Ovary (tissue), 9 donors: ENCODE measurements around the gene UNC13C. TPM values are rescaled to one million over a fixed set of nuclear protein-coding genes. Genes with fewer than 3 reads are reported as not detected.

Experiments
- DNase-seq, 5 donors: peaks; one replicate each; pipeline ENCODE4 v3.0.0-alpha.2; 2019 to 2020
- H3K27ac ChIP-seq, 2 donors: fragments of 200-600 bp; one replicate each; pipeline versions ENCODE4 v1.5.1 to v1.8.0; 2019 to 2022
- H3K27me3 ChIP-seq: fragments of 200-600 bp; one replicate; pipeline ENCODE4 v1.8.0; 2022
- H3K36me3 ChIP-seq: fragments of 200-600 bp; sonication (generic); one replicate; pipeline ENCODE4 v1.5.1; 2019
- H3K4me1 ChIP-seq: one replicate; pipeline ENCODE4 v1.8.1; 2013; ENCODE audit warnings: mild to moderate bottlenecking, moderate library complexity; ENCODE audit not compliant: insufficient read depth
- H3K4me3 ChIP-seq: fragments of 200-600 bp; sonication (generic); one replicate; pipeline ENCODE4 v1.5.1; 2017
- H3K9me3 ChIP-seq, 2 donors: fragments of 200-600 bp in 1 of 2; sonication (generic) in 1 of 2; one replicate each; pipeline versions ENCODE4 v1.5.1 to v1.8.1; 2013 to 2019; ENCODE audit warnings: mild to moderate bottlenecking in 1 of 2, moderate library complexity in 1 of 2
- EP300 ChIP-seq: sonication (generic); formaldehyde crosslinking; IDR thresholded peaks from one replicate; pipeline ENCODE4 v1.6.1; 2017; ENCODE audit warnings: antibody characterized with exemption
- POLR2A ChIP-seq: fragments of 450-650 bp; IDR thresholded peaks from one replicate; pipeline ENCODE4 v1.6.1; 2017; ENCODE audit warnings: antibody characterized with exemption, mild to moderate bottlenecking, moderate library complexity
- WGBS, 3 donors: extraction: QIAGEN DNeasy Blood & Tissue Kit in 1 of 3; methylation state at CpG; one replicate each; pipeline versions ENCODE4 v1.1.5 to v1.1.7; 2013 to 2017; 5-methylcytosine and 5-hydroxymethylcytosine counted together
- intact Hi-C, 4 donors: fragments of 100-400 bp; cut with DNase I; formaldehyde crosslinking; loops; one replicate each; pipeline versions ENCODE4 v1.11.0 to v1.15.1; 2022 to 2023
- polyA plus RNA-seq, 2 donors: library from polyadenylated mRNA; stranded (reverse); fragments of 200-250 nt in 1 of 2; fragments of 350-450 nt in 1 of 2; fragmentation: Illumina TruSeq in 1 of 2; extraction: RNeasy Lipid Tissue Mini Kit (QIAGEN cat#74804) in 1 of 2; gene quantifications; one replicate each; pipeline ENCODE4 v1.2.3, GENCODE V29; 2013 to 2014
- total RNA-seq, 7 donors: library from RNA; depleted of rRNA in 2 of 7; stranded (reverse); fragments of >200 nt in 2 of 7; fragmentation: NEBNext Ultra II Directional in 3 of 7; extraction: Animal tissue kit (Norgen Biotek cat#: 25700) in 3 of 7; gene quantifications; one replicate each; pipeline versions ENCODE4 v1.1.0 to v1.2.4, GENCODE V29; 2016 to 2023
- TF ChIP-seq, protein P1 (sequence below), 3 donors: fragments of 450-650 bp in 2 of 3; fragments of 200-600 bp in 1 of 3; IDR thresholded peaks; one replicate each; pipeline versions ENCODE4 v1.5.1 to v1.8.0; 2016 to 2022; ENCODE audit warnings: antibody characterized with exemption in 3 of 3, mild to moderate bottlenecking in 1 of 3
- donor health status: DM: no; HTN: no; CAD: no; lungs with moderate emphysema.
- donor health status: DM: no; HTN: no; CAD: no.
- donor health status: Bipolar disorder and iron deficiency.
- donor health status: DM: yes; HTN: yes; CAD: no.
- donor health status: DM: no; HTN: no; CAD: no.
- donor health status: DM: yes; HTN: yes; CAD: no.

UNC13C gene
- total and polyA plus RNA-seq, 9 donors, result 0.05 to 2.1 (median 1.3) TPM

DNA sequence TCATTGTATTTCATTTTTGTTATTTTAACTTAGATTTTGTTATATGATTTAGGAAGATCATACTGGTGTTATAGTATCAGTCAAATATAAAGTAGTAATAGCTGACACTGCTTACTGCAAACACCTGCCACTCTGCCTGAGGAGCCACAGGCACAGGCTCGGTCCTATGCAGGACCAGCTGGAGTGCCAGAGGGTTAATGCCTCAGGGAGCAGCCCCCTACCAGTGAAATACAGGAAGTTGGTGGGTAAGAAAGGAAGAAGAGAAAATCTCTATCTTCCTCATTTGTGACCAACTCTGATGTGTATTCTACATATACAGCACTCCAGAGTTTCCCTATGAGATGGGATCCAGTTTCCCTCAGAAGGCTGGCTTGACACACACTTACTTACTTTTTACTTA lies 593.3 kb downstream of the UNC13C start:
- H3K9me3 ChIP-seq, result no peaks in the 10 kb centered on the region
- H3K27me3 ChIP-seq, result no peaks in the 10 kb centered on the region
- H3K36me3 ChIP-seq, result no peaks in the 10 kb centered on the region
- no peak for TF ChIP-seq EP300
- TF ChIP-seq, protein P1, sequence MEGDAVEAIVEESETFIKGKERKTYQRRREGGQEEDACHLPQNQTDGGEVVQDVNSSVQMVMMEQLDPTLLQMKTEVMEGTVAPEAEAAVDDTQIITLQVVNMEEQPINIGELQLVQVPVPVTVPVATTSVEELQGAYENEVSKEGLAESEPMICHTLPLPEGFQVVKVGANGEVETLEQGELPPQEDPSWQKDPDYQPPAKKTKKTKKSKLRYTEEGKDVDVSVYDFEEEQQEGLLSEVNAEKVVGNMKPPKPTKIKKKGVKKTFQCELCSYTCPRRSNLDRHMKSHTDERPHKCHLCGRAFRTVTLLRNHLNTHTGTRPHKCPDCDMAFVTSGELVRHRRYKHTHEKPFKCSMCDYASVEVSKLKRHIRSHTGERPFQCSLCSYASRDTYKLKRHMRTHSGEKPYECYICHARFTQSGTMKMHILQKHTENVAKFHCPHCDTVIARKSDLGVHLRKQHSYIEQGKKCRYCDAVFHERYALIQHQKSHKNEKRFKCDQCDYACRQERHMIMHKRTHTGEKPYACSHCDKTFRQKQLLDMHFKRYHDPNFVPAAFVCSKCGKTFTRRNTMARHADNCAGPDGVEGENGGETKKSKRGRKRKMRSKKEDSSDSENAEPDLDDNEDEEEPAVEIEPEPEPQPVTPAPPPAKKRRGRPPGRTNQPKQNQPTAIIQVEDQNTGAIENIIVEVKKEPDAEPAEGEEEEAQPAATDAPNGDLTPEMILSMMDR (IDR thresholded peaks at IDR 0.05), result no peak
- TF ChIP-seq POLR2A, result no peak
- H3K4me3 ChIP-seq, result no peak overlapping the region
- WGBS, 3 donors, result 84 to 89% (median 85%) methylated on average over 1 of the region's 1 CpG
- no peak for DNase-seq
- intact Hi-C loops, result no loop called here
- no peaks in the 10 kb centered on the region for H3K4me1 ChIP-seq
- no peak overlapping the region for H3K27ac ChIP-seq

DNA sequence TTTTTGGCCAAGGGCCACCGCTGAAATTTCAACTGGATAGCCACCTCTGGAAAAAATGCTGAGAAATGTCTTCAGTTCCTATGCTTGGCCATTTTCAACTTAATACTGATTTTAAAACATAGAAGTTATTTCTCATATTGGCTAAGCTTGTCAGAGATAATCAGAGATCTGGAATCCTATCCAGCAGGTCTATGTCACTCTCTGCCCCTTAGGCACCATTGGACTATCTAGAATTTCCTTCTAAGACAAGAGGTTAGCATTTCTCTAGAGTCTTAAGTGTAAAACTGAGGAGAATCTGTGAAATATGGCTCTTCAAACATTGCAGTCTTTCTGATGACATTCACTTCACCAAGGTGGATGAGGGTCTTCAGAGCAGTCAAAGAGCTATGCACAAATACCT lies 597.3 kb downstream of the UNC13C start:
- TF ChIP-seq, protein P1 (IDR thresholded peaks at IDR 0.05), result no peak
- no peaks in the 10 kb centered on the region for H3K4me1 ChIP-seq
- no peak overlapping the region for H3K4me3 ChIP-seq
- DNase-seq, result no peak
- no peaks in the 10 kb centered on the region for H3K27me3 ChIP-seq
- no peaks in the 10 kb centered on the region for H3K9me3 ChIP-seq
- no peaks in the 10 kb centered on the region for H3K36me3 ChIP-seq
- WGBS, 3 donors, result 44 to 89% (median 88%) methylated on average over 1 of the region's 1 CpG
- H3K27ac ChIP-seq, result no peak overlapping the region
- intact Hi-C loops, result no loop called here

DNA sequence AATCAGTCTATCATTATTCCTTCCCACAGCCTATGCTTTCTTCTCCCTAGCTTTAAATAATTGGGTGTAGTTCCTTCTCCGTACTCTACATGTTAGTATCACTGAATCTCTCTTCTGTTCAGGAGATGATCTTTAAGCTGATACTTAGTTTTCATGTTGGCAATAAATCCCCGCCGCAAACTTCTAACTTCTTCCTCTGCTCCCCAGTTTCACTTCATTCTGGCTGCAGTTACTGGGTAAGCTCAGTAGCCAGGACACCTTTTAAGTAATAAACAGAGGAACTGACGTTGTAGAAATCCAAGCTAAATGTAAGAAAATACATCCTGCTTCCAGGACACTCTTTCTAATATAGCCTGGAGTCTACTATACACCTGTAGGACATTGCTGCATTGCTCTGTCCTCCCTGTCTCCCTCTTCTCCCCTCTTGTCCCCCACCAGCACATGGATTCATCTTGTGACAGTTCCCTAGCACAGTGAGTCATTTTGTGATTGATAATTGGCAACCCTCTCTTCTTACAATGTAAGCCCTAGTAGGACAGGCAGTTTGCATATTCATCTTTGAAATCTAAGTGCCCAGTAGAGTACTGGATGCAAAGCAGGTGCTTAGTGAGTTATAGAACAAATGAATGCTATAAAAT lies 598.2 kb downstream of the UNC13C start:
- 72 to 85% (median 78%) methylated on average over 4 of the region's 4 CpGs for WGBS, 3 donors
- Histone ChIP-seq H3K9me3 (no peaks in the 10 kb centered on the region), H3K27ac (no peak overlapping the region), H3K4me1 (no peaks in the 10 kb centered on the region), H3K4me3 (no peak overlapping the region), H3K27me3 (no peaks in the 10 kb centered on the region), H3K36me3 (no peaks in the 10 kb centered on the region)
- no peak for TF ChIP-seq POLR2A
- TF ChIP-seq, protein P1 (IDR thresholded peaks at IDR 0.05), result no peak
- no peak for TF ChIP-seq EP300
- intact Hi-C loops, result no loop called here
- no peak for DNase-seq

DNA sequence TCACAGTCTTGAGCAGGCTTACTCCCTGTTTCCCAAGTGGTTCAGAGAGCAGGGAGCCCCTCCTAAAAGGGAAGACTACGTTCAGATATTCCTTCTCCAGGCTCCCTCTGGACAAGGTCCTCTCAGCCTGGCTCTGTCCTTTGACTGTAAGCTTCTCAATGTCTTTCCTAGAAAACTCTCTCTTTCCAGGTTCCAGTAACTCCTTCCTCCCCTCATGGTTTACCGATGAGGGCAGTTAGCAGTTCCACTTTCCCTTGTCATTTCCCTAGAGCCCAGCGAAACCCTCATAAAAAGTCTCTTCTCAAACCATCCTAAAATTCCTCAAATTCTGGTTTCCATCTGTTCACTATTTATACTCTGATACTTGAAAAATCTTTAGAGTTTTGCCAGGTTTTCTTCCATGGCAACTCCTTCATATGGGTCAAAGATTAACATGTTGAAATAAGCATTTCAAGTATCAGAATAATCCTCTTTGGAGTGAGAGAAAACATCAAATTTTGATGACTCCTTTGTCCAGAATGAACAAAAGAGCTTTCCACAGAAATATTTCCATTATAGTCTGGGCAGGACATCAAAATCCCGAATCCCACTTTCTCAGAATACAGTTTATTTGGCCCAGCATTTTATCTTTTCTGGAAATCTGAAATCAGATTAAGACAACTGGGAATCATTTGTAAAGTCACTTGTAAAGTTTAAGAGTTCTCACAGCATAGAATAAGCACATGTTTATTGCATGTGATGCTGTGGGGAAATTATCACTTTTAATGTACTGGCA lies 599.4 kb downstream of the UNC13C start:
- H3K4me3 ChIP-seq, result no peak overlapping the region
- no peaks in the 10 kb centered on the region for H3K36me3 ChIP-seq
- DNase-seq, result no peak
- H3K27me3 ChIP-seq, result no peaks in the 10 kb centered on the region
- 48 to 58% (median 53%) methylated on average over 4 of the region's 4 CpGs for WGBS, 3 donors
- intact Hi-C loops, result no loop called here
- H3K9me3 ChIP-seq, result no peaks in the 10 kb centered on the region
- H3K4me1 ChIP-seq, result no peaks in the 10 kb centered on the region
- no peak overlapping the region for H3K27ac ChIP-seq
- TF ChIP-seq, protein P1 (IDR thresholded peaks at IDR 0.05), result no peak
- TF ChIP-seq EP300 (no peak), POLR2A (no peak)
